SK-MEL-5 (cell line): ENCODE measurements around the gene ST6GALNAC3. TPM values are rescaled to one million over a fixed set of nuclear protein-coding genes. Genes with fewer than 3 reads are reported as not detected.
A peak's percentile ranks its signal among the peaks of the same experiment; 100 is the strongest.
"Not testable (repeated sequence)": the region's sequence is repeated elsewhere in the genome, so short reads cannot be mapped to it uniquely, and the experiment has no call there.

ENCODE experiments used
- DNase-seq: peaks from one replicate; pipeline ENCODE4 v3.0.0-alpha.2; 2016; ENCODE audit warnings: low read depth, low spot score
- in situ Hi-C: cut with HindIII; loops from 2 replicates; pipeline ENCODE4 v1.10.0; 2016; ENCODE audit warnings: low sequenced_read_pairs, high pct_unique_total_duplicates, low pct_unique_long_range_greater_than_20kb
- total RNA-seq: library from RNA; depleted of rRNA; stranded (reverse); fragments of >200 nt; shearing (Covaris generic); gene quantifications from 2 replicates; pipeline ENCODE4 v1.2.3, GENCODE V29; 2014

Gene ST6GALNAC3
- total RNA-seq, 1 experiment from 2014 or later, result 70.7 TPM

GRCh38 chr1:76302711-76303339 is 228.3 kb downstream of the ST6GALNAC3 start:
- DNase-seq, result no peak
- in situ Hi-C loops, result no loop called here

GRCh38 chr1:76303340-76303717 is 228.8 kb downstream of the ST6GALNAC3 start:
- in situ Hi-C loops, result no loop called here
- DNase-seq, result no peak

- in situ Hi-C loops, result no loop called here
- no peak for DNase-seq
Measured at GRCh38 chr1:76313304-76313703, 238.8 kb downstream of the ST6GALNAC3 start.

GRCh38 chr1:76314730-76315129 is 240.2 kb downstream of the ST6GALNAC3 start:
- DNase-seq, result no peak
- in situ Hi-C loops, result no loop called here

GRCh38 chr1:76317299-76317900 is 242.9 kb downstream of the ST6GALNAC3 start:
- in situ Hi-C loops, result no loop called here
- no peak for DNase-seq

- in situ Hi-C loops, result no loop called here
- DNase-seq, result peak; percentile 81
Measured at GRCh38 chr1:76330991-76331603, 256.6 kb downstream of the ST6GALNAC3 start.

GRCh38 chr1:76335882-76336281 is 261.3 kb downstream of the ST6GALNAC3 start:
- DNase-seq, result no peak
- in situ Hi-C loops, result no loop called here

GRCh38 chr1:76336931-76337371 is 262.4 kb downstream of the ST6GALNAC3 start:
- in situ Hi-C loops, result no loop called here
- no peak for DNase-seq

- DNase-seq, result no peak
- in situ Hi-C loops, result no loop called here
Measured at GRCh38 chr1:76337542-76338219, 263.1 kb downstream of the ST6GALNAC3 start.

GRCh38 chr1:76340056-76340455 is 265.5 kb downstream of the ST6GALNAC3 start:
- DNase-seq, result no peak
- in situ Hi-C loops, result no loop called here

GRCh38 chr1:76341816-76342215 is 267.3 kb downstream of the ST6GALNAC3 start:
- in situ Hi-C loops, DNase-seq: not testable (repeated sequence)

- in situ Hi-C loops, result no loop called here
- no peak for DNase-seq
Measured at GRCh38 chr1:76343356-76343755, 268.8 kb downstream of the ST6GALNAC3 start.

- in situ Hi-C loops, result no loop called here
- no peak for DNase-seq
Measured at GRCh38 chr1:76351655-76352054, 277.1 kb downstream of the ST6GALNAC3 start.

GRCh38 chr1:76352741-76353435 is 278.3 kb downstream of the ST6GALNAC3 start:
- in situ Hi-C loops, result no loop called here

GRCh38 chr1:76354236-76354635 is 279.7 kb downstream of the ST6GALNAC3 start:
- DNase-seq, result no peak
- in situ Hi-C loops, result no loop called here

More at GRCh38 chr1:76352741-76353435, 278.3 kb downstream of the ST6GALNAC3 start:
- no peak for DNase-seq

GRCh38 chr1:76366726-76367125 is 292.2 kb downstream of the ST6GALNAC3 start:
- DNase-seq, result no peak
- in situ Hi-C loops, result no loop called here

- in situ Hi-C loops, result no loop called here
- no peak for DNase-seq
Measured at GRCh38 chr1:76371941-76372340, 297.4 kb downstream of the ST6GALNAC3 start.

GRCh38 chr1:76374086-76374485 is 299.5 kb downstream of the ST6GALNAC3 start:
- DNase-seq, result no peak
- in situ Hi-C loops, result no loop called here
